Suppressor macrophage treated with lipopolysaccharide for 4 hours (primary cell): ENCODE results near the gene ATP1A1.
A peak's percentile ranks its signal among the peaks of the same experiment; 100 is the strongest.

Experiments used
- DNase-seq: peaks from one replicate; pipeline ENCODE4 v3.0.0-alpha.2; 2020

Gene ATP1A1

DNA sequence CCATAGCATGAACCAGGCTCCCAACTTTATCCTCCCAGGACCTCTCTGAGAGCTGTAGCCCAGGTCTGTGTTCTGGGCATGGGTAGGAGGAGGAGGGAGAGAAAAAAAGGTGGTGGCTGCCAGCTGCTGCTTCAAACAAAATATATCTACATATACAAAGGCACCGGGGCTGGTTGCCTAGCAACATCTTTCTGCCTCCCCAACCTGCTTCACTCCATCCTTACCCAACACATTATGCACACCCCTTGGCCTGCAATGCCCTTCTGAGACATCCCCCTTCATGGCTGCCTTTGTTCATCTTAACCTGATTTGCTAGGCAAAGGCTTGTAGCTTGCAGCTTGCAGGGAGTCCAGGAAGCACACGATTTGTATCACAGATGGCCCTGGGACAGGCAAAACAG is 27.2 kb upstream of the ATP1A1 start:
- DNase-seq, result no peak

DNA sequence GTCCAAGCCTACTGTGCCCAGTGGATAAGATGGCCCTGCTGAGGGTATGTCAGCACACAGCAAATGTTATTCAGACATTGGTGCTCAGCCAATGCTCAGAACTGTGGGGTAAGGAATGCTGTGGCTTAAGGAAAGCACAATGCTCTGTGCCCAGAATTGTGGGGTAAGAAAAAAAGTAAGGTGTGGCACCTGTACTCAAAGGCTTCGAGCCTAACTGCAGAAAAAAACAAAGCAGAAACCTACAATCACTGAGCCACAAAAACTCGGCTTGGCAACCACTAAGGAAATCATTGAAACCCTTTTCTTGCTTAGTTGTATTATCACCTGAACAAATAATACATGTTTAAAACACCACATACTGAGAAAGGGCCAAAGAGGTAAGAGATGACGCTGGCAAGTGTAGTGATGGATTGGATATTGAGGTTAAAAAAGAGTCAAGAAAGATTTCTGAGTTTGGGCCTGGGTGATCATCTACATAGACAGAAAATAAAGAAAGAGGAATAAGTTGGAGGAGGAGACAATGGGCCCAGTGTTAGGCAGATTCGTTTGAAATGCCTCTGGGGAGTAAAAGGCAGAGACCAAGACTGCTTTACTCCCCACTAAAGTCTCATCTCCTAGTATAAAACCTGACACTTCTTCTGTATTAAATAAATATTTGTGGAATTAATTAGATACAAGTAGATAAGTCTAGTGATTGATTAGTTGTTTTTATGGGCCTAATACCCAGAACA is 25.9 kb upstream of the ATP1A1 start:
- DNase-seq, result no peak

DNA sequence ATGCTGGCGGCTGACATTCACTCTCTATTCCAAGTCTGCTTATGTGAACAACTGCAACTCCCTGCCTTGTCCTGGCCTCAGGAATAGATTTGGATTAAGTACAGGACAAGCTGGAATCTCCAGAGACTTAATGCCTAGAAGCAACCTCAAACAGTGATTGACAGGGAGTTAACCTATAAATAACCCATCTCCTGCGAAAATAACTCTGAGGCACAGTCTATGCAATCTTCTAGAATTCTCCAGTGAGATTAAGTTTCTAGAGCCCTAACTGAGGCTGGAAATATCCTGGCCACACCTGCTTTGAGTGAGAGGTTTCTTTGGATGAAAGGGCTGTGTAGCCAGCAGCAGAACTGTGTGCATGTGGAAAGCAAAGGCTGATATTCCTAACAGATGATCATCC is 25.3 kb upstream of the ATP1A1 start:
- no peak for DNase-seq

DNA sequence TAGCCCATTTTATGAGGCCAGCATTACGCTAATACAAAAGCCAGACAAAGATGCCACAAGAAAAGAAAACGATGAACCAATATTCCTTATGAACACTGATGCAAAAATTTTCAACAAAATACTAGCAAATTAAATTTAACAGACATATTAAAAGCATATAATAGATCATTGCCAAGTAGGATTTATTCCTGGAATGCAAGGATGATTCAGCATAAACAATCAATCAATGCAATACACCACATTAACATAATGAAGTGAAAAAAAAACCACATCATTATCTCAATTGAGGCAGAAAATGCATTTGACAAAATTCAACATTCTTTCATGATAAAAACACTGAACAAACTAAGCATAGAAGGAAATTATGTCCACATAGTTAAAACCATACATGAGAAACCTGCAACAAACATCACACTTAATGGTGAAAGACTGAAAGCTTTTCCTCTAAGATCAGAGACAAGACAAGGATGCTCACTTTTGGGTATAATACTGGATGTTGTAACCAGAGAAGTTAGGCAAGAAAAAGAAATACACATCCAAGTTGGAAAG is 22.9 kb upstream of the ATP1A1 start:
- DNase-seq, result no peak

DNA sequence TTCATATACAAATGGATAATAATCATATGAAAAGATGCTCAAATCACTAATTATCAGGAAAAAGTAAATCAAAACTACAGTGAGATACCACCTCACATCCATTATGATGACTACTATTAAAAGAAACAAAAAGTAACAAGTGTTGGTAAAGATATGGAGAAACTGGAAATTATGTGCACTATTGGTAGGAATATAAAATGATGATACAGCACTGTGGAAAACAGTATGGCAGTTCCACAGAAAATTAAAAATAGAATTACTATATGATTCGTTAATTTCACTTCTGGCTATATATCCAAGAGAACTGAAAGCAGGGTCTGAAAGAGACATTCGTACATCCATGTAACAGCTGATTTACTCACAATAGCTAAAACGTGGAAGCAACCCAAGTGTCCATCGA is 21.1 kb upstream of the ATP1A1 start:
- no peak for DNase-seq

DNA sequence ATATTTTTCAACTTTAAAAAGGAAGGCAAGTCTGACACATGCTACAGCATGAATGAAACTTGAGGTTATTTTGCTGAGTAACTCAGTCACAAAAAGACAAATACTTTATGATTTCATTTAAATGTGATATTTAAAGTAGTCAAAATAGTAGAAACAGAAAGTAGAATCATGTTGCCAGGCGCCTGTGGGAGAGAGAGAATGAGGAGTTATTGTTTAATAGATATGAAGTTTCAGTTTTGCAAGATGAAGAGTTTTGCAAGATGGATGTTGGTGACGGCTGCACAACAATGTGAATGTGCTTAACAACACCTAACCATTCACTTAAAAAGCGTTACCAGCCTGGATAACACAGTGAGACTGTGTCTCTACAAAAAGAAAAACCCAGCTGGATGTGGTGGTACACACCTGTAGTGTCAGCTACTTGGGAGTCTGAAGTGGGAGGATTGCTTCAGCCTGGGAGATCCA is 20.7 kb upstream of the ATP1A1 start:
- DNase-seq, result peak; percentile 76

DNA sequence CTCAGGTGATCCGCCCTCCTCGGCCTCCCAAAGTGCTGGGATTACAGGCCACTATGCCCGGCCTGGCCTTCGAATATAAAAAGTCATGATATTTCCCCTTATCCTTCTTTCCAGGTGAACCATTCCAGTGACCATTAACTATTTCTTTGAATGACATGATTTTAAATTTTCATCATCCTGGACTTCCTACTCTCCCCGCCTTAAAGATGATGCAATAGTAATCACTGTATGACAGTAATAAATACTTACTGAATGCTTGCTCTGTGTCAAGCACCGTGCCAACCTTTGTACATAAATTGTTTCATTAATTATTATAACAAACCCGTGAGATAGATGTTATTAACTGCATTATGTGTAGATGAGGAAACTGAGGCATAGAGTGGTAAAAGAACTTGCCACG is 19.9 kb upstream of the ATP1A1 start:
- DNase-seq, result no peak

DNA sequence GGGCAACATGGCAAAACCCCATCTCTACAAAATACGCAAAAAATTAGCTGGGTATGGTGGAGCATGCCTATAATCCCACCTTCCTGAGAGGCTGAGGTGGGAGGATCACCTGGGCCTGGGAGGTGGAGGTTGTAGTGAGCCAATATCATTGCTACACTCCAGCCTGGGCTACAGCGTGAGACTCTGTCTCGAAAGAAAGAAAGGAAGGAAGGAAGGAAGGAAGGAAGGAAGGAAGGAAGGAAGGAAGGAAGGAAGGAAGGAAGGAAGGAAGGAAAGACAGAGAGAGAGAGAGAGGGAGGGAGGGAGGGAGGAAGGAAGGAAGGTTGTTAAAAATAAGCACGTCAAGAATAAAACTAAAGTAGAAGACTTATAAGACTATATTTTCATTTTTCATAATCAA is 17.0 kb upstream of the ATP1A1 start:
- DNase-seq, result no peak

DNA sequence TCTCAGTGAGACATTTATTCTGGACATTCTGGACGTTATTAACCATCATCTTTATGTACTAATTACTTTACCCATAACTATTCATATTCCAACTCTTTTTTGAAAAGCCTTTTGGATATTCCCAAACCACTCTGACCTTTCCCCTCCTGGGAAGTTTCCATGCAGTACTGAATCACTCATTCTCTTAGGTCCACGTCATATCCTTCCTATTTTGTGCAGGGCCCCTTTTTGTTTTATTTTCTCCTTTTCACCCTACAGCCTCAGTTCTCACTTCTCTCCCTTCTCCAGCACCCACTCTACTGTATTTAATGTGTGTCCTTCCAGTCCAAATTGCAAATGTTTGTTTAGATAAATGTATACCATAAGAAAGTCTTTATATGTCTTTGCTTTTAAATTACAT is 16.4 kb upstream of the ATP1A1 start:
- peak; percentile 55 for DNase-seq

DNA sequence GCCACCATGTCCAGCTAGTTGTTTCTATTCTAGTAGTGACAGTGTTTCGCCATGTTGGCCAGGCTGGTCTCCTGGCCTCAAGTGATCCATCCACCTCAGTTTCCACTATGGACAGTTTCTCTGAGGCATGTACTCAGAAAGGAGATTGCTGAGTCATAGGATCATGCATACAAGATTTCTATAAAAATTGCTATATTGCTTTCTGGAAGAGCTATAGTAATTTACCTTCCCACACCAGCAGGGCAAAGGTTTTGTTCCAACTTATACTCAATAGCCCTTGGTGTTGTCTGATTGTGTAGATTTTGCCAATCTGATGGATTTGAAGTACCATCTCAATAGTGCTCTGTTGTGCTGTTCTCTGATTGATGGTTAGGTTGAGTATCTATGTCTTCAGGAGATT is 15.6 kb upstream of the ATP1A1 start:
- DNase-seq, result no peak

DNA sequence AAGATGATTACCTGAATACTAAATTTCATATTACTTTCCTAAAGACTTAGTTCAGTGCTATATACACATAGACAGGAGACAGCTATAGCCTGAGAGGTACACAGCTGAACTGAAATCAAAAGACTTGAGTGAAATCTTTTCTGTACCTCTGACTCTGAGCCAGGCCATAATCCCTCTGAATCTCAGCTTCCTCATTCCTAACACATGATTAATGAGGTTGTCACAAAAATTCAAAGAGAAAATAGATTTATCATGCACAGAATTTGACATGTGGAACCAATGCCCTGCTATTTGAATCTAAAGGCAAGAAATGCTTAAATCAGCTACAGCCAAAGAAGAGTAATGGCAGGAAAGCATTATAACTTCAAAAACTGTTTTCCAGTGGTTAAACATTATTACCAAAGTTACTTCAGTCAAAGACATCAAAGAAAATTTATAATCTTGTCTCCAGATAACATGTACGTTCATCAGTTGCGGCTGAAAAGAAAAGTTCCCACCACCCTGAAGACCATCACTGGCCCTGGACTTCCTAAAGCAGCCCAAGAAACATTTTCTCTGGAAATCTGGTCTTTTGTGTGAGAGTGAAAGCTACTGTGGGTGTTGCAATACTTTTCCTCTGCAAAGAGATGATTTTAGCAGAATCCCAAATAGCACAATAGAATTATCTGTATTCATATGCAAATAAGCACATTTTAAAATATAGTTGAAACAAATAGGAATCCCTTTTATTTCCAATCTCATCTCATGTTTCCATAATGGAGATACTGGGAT is 13.8 kb upstream of the ATP1A1 start:
- DNase-seq, result peak; percentile 58

DNA sequence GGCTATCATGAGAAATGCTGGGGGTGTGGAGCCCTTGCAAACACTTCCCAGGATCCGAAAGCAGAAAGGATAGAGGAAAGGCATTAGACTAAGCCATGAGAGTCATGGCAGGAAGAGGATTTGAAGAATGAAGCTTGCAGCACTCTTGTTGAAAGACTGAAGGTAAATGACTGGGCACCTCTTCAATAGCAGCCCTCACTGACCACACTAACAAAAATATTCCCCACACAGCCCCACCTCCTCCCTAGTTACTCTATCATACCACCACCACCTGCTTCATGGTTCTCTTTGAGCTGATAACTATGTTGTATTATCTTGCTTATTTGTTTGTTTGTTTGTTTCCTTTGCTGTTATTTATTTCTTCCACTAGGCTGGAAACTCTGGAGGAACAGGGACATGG is 13.2 kb upstream of the ATP1A1 start:
- no peak for DNase-seq

DNA sequence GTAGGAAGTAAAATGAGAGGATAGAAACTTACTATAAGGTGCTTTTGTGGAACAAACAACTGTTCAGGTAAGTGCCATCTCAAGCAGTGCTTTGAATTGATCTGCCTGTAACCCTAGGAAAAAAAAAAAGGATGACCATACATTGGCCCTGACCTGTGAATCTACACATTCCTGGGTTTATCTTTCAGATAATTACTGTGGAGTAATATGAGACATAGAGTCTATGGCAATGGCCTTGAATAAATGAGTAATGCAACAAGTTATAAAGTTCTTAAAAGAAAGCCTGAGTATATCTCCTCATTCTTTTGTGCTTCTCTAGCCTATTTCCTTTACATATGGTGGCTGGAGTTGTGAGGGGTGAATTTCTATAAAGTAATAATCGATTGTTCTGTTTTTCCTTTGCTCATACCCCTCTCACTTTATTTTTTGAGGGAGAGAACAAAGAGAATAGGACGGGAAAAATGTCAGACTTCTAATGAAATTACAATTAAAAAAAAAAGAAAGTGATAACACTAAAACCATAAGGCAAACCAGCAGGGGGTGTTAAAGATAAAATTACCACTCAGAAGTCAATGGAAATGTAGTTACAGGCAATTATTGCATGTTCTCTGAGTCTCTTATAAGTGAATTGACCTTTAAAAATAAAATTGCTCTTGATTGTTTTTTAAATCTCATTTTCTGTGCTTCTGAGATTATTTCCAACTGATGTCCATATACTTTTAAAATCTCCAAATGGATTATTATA is 12.4 kb upstream of the ATP1A1 start:
- peak; percentile 51 for DNase-seq

DNA sequence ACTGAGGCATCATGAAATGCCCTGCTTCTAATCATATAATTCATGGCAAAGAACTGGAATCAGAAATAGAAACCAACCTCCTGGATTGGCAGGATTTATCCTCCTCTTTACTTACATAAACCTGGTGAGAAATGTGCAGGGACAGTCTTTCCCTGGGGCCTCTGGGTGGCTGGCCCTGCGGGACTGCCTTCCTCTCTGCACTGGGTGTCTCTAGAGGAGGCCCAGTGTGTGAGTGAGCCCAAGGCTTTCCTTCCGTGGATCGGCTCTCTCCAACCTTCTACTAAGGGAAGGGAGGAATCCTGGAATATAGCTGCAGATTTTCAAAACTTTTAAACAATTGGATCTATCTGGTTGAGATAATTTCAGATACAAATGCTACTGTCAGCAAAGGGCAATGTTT is 11.4 kb upstream of the ATP1A1 start:
- DNase-seq, result no peak

DNA sequence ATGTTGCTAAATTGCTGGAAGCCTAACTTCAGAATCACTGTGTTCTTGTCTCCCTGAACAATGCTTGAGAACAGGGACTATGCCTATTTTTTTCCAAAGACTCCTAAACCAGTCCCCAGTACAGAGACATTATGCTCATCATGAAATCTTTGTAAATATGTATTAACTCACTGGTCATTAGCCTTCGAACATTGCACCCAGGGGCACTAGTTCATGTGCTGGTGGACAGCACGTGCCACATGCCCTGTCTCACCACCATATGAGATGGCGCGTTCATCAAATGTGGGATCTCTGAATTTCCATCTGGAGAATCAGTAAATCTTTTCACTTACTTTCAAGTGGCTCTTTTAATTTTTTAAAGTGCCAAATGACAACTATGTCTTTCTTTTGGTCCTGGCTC is 11.0 kb upstream of the ATP1A1 start:
- no peak for DNase-seq

DNA sequence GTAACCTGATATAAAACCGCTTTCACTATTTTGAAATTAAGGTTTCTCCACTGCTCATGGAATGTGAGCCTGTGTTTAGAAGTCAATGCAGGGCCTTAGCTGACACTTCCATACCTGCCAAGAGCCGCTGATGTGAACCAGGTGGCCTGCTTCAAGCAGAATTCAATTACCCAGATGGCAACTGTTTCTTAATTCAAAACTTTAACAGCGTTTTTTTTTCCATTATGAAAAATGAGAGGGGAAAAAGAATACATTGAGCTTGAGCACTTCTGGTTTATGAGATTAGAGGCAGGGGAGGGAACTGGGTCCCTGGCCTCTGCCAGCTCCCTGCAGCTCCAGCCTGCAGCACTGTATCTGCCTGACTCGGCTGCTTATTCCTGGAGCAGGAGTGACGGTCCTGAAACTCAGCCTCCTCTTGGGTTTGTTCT is 7.7 kb upstream of the ATP1A1 start:
- DNase-seq, result no peak

DNA sequence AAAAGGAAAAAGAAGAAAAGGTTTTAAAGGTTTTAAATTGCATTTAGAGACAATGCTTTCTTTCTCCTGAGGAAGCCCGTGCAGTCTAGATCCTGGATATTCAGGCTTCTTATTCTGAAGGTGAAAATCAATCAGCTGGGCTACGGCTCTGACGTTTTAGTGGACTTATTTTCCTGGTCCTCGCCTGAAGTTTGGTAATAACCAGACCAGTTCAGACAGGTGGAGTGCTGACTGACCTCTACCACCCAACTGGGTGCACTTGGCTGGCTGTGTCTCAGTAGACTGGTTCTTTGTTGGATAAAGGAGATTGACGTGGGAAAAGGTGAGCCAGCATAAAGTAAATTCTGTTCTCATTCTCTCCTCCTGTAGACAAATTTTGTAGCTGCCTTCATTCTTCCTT is 7.2 kb upstream of the ATP1A1 start:
- DNase-seq, result no peak

DNA sequence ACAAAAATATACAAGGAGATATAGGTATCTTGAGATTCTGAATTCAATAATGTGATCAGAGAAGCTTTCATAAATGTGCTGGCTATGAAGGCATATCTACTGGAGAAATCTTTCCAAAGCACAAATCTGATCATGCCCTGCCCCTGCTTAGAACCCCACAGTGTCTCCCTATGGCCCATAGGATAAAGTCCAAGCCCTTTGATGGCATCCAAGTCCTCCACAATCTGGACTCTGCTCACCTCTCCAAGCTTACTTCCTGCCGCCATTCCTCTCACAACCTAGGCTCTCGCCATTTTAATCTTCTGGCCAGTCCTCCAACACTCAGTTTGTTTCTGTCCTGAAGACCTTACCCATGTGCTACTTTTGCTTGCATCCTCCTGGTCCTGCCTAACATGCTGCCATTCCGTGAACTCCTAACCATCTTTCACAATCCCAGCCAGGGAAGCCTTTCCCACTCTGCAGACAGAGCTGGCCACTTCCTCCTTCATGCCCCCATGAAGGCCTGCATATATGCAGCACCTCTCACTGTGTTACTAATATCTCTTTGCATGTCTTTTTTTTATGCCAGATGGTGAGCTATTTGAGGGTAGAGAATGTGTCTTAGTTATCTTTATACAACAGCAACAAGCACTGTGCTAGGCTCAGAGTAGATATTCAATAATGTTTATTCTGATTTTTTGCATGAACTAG is 5.6 kb upstream of the ATP1A1 start:
- DNase-seq, result peak; percentile 25

DNA sequence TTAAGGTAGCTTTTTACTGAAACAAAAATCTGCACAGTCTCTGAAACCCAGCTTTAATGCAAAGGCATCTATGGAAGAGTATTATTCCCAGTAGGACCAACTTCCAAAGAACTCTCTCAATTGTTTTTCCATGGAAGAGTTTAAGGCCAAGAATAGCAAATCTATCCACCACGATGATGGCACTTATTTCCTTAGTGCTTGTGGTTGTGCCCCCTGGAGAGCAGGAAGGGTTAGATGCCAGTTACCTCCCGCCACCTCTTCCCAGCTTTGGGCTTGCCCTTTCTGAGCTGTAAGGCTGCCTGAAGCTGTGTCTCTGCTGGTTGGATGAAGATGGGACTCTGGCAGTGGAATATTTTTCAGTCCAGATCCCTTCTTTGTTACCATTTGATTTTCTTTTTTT is 4.8 kb upstream of the ATP1A1 start:
- DNase-seq, result no peak

DNA sequence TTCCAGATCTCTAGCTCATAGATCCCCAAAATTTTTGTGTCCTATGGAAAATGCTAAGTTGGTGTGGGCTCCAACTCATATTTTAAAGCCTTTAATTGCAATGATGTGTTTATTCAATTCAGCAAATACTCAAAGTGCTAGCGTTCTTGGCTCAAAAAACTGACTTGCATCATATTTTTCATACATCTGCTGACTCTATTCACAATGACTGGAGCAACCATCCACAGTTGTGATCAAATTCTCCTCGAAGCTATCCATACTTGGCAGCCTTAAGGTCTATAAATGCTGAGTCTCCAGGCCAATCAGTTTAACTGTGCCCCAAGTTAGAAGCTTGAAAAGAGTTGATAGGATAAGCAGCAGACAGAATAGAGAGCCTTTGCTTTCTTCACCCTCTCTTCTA is 2.9 kb upstream of the ATP1A1 start:
- no peak for DNase-seq

DNA sequence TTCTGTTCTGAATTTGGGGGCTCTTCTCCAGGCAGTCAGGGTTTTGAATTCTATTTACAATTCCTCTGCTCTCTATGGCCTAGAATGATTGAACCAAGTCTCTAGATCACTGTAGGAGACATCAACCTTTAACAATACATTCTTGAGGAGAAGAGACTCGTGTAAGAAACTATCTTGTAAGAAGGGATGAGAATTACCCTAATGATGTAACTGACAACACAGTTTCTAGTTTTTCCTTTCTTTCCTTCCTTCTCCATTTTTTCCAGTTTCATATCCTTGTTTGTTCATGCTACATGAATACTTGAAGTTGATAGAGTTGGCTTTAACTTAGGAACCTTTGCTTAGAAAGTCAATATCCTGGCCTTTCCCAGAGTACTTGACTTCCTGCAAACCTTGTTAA is 1.3 kb upstream of the ATP1A1 start:
- DNase-seq, result peak; percentile 54

DNA sequence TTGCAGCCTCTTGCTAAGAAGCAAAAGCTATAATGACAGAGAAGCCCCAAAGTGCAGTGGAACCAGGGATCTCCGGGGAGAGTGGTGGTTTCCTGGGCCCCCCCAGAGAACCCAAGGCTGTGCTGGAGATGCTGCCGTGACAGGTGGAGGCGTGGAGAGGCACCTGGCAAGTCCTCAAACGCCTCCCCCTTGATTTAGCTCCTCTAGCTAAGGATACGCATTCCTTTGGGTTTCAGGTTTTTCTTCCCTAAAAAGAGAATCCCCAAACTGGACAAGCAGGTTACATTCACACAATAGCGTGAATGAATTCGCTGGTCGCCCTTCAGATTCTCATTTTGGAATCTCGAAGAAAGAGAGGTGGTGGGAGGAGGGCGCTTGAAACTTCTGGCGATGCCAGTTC is 853 bp upstream of the ATP1A1 start:
- DNase-seq, result no peak
